Spleen (tissue), 11 donors: ENCODE measurements around the gene PEAK1. TPM values are rescaled to one million over a fixed set of nuclear protein-coding genes. Genes with fewer than 3 reads are reported as not detected.
A peak's percentile ranks its signal among the peaks of the same experiment; 100 is the strongest.
"Not testable (repeated sequence)": the region's sequence is repeated elsewhere in the genome, so short reads cannot be mapped to it uniquely, and the experiment has no call there.

Experiments used
- DNase-seq: peaks from one replicate; pipeline ENCODE4 v3.0.0-alpha.2; 2020
- H3K27ac ChIP-seq, 8 donors: fragments of 200-600 bp; sonication (generic) in 7 of 8; 1 replicate in 4 of 8; 2 replicates in 4 of 8; pipeline versions ENCODE4 v1.5.0 to v1.8.0; 2016 to 2021; ENCODE audit warnings: inconsistent platforms in 4 of 8, mild to moderate bottlenecking in 4 of 8, moderate library complexity in 1 of 8
- H3K27me3 ChIP-seq, 7 donors: fragments of 200-600 bp; sonication (generic) in 6 of 7; replicated peaks in 1 of 7; 1 replicate in 4 of 7; 2 replicates in 3 of 7; pipeline versions ENCODE4 v1.5.0 to v1.8.0; 2016 to 2021; ENCODE audit warnings: inconsistent platforms in 3 of 7, mild to moderate bottlenecking in 1 of 7
- H3K36me3 ChIP-seq, 6 donors: fragments of 200-600 bp; sonication (generic) in 5 of 6; 1 replicate in 4 of 6; 2 replicates in 2 of 6; pipeline versions ENCODE4 v1.5.0 to v1.8.0; 2016 to 2021; ENCODE audit warnings: inconsistent platforms in 2 of 6
- H3K4me1 ChIP-seq, 6 donors: fragments of 200-600 bp; sonication (generic) in 5 of 6; 1 replicate in 3 of 6; 2 replicates in 3 of 6; pipeline versions ENCODE4 v1.5.0 to v1.8.0; 2016 to 2021; ENCODE audit warnings: inconsistent platforms in 3 of 6
- H3K4me3 ChIP-seq, 8 donors: fragments of 200-600 bp; sonication (generic) in 7 of 8; 1 replicate in 4 of 8; 2 replicates in 4 of 8; pipeline versions ENCODE4 v1.5.0 to v1.8.0; 2016 to 2021; ENCODE audit warnings: inconsistent platforms in 4 of 8, mild to moderate bottlenecking in 4 of 8, moderate library complexity in 2 of 8
- H3K9me3 ChIP-seq, 8 donors: fragments of 200-600 bp; sonication (generic) in 7 of 8; 1 replicate in 4 of 8; 2 replicates in 4 of 8; pipeline versions ENCODE4 v1.5.0 to v1.8.0; 2016 to 2021; ENCODE audit warnings: inconsistent platforms in 4 of 8
- POLR2A ChIP-seq, 3 donors: fragments of 450-650 bp; IDR thresholded peaks; one replicate each; pipeline ENCODE4 v1.5.1; 2017; ENCODE audit warnings: antibody characterized with exemption in 3 of 3, mild to moderate bottlenecking in 1 of 3
- POLR2AphosphoS5 ChIP-seq, 3 donors: sonication (generic); formaldehyde crosslinking; IDR thresholded peaks; one replicate each; pipeline ENCODE4 v1.5.1; 2017; ENCODE audit warnings: antibody characterized with exemption in 3 of 3
- WGBS, 5 donors: extraction: QIAGEN DNeasy Blood & Tissue Kit in 3 of 5; methylation state at CpG; one replicate each; pipeline versions ENCODE4 v1.1.5 to v1.1.7; 2013 to 2018; 5-methylcytosine and 5-hydroxymethylcytosine counted together
- intact Hi-C: fragments of 100-400 bp; cut with DNase I; formaldehyde crosslinking; loops from one replicate; pipeline ENCODE4 v1.15.0; 2023; ENCODE audit warnings: low total_unique reads
- polyA plus RNA-seq, 3 donors: library from polyadenylated mRNA; stranded (reverse); fragments of 200-250 nt; gene quantifications; one replicate each; pipeline ENCODE4 v1.2.1, GENCODE V29; 2013
- total RNA-seq, 7 donors: library from RNA; depleted of rRNA in 3 of 7; stranded (reverse); fragments of >200 nt in 3 of 7; fragmentation: NEBNext Ultra II Directional in 4 of 7; extraction: Animal tissue kit (Norgen Biotek cat#: 25700) in 4 of 7; gene quantifications; one replicate each; pipeline versions ENCODE4 v1.1.0 to v1.2.1, GENCODE V29; 2016 to 2021
- TF ChIP-seq, protein P1 (sequence below), 11 experiments: fragments of 200-600 bp in 7 of 11; fragments of 450-650 bp in 4 of 11; sonication (generic) in 4 of 11; IDR thresholded peaks in 8 of 11; conservative IDR thresholded peaks in 3 of 11; 1 replicate in 7 of 11; 2 replicates in 4 of 11; pipeline versions ENCODE4 v1.4.0 to v1.8.0; 2016 to 2021; ENCODE audit warnings: antibody characterized with exemption in 11 of 11, inconsistent platforms in 4 of 11, mild to moderate bottlenecking in 1 of 11
- donor health status: healthy with polysubstance abuse.
- donor health status: DM: no; HTN: no; CAD: no; lungs with moderate emphysema.
- donor health status: DM: no; HTN: no; CAD: no.
- donor health status: Bipolar disorder and iron deficiency.
- donor health status: healthy.
- donor health status: DM: no; HTN: no; CAD: no.
- donor health status: DM: yes; HTN: yes; CAD: no.

The PEAK1 gene
- total and polyA plus RNA-seq, 10 donors: 5.0 to 415 (median 175) TPM

DNA sequence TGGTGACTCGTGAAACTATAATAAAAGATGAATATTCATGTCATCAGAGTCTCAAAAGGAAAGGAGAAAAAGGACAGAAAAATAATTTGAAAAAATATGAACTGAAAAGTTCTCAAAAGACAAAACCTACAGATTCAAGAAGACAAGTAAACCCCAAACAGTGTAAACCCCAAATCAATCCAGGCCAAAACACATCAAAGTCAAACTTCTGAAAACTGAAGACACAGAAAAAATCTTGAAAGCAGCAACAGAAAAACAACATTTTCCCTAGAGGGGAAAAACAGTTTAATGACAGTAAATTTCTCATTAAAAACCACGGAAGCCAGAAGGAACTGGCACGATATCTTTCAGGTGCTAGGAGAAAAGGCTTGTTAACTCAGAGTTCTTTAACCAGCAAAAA lies 143.8 kb downstream of the PEAK1 start:
- no peak for DNase-seq
- Histone ChIP-seq H3K27me3 (no peaks in the 10 kb centered on the region), H3K4me3 (no peak overlapping the region), H3K4me1 (peaks cover 0 to 26% (median 8%) of the 10 kb centered on the region in 6 donors), H3K9me3 (no peaks in the 10 kb centered on the region), H3K36me3 (peaks cover 0 to 48% (median 0%) of the 10 kb centered on the region in 6 donors), H3K27ac (no peak overlapping the region)
- WGBS, 5 donors: 63 to 78% (median 77%) methylated on average over 3 of the region's 3 CpGs
- TF ChIP-seq POLR2A (IDR thresholded peaks at IDR 0.05): no peak
- TF ChIP-seq, protein P1, sequence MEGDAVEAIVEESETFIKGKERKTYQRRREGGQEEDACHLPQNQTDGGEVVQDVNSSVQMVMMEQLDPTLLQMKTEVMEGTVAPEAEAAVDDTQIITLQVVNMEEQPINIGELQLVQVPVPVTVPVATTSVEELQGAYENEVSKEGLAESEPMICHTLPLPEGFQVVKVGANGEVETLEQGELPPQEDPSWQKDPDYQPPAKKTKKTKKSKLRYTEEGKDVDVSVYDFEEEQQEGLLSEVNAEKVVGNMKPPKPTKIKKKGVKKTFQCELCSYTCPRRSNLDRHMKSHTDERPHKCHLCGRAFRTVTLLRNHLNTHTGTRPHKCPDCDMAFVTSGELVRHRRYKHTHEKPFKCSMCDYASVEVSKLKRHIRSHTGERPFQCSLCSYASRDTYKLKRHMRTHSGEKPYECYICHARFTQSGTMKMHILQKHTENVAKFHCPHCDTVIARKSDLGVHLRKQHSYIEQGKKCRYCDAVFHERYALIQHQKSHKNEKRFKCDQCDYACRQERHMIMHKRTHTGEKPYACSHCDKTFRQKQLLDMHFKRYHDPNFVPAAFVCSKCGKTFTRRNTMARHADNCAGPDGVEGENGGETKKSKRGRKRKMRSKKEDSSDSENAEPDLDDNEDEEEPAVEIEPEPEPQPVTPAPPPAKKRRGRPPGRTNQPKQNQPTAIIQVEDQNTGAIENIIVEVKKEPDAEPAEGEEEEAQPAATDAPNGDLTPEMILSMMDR (IDR thresholded peaks at IDR 0.05 in 8 of 11, conservative IDR thresholded peaks at IDR 0.05 in 3 of 11): no peak
- TF ChIP-seq POLR2AphosphoS5 (IDR thresholded peaks at IDR 0.05): no peak
- intact Hi-C loops: no loop called here

DNA sequence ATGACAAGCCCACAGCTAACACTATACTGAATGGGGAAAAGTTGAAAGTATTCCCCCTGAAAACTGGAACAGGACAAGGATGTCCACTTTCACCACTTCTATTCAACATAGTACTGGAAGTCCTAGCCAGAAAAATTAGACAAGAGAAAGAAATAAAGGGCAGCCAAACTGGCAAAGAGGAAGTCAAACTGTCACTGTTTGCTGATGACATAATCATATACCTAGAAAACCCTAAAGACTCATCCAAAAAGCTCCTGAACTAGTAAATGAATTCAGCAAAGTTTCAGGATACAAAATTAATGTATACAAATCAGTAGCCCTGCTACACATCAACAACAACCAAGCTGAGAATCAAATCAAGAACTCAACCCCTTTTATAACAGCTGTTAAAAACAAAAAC lies 146.8 kb downstream of the PEAK1 start:
- DNase-seq, H3K27me3 ChIP-seq, intact Hi-C loops, H3K4me3 ChIP-seq, H3K9me3 ChIP-seq: not testable (repeated sequence)
- H3K4me1 ChIP-seq: peaks cover 0 to 11% (median 4%) of the 10 kb centered on the region in 6 donors
- H3K36me3 ChIP-seq: peaks cover 0 to 37% (median 0%) of the 10 kb centered on the region in 6 donors
- peak overlapping the region in 1 of 8 donors; percentile 4 for H3K27ac ChIP-seq

DNA sequence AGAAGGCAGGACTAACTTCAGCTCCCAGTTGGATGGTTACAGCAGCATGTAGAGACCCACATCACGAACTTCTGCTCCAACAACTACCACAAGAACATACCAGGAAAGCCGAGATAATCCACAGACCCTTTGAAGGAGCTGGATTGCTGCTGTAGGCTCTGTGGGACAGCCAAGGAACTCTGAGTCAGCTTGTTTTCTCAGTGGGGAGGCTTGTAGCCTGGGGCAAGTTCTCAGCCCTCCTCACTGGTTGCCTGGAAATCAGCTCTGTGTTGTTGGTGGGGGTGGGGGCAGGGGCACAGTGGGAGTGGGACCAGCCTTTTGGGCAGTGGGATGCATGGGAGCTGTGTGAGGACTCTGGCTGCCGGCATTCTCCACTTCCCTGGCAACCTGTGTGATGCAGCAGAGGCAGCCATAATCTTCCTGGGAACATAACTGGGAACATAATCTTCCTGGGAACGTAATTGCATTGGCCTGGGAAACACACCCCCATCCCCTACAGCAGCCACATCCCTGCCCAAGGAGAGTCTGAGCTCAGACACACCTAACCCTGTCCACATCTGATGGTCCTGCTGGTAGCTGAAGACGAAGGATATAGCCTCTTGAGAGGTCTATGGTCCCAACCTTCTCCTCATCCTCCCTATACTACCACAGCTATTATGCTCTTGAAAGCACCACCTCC lies 153.1 kb downstream of the PEAK1 start:
- Histone ChIP-seq H3K9me3 (peaks cover 0 to 7% (median 0%) of the 10 kb centered on the region in 8 donors), H3K4me3 (no peak overlapping the region), H3K27me3 (no peaks in the 10 kb centered on the region), H3K27ac (no peak overlapping the region), H3K36me3 (peaks cover 0 to 31% (median 0%) of the 10 kb centered on the region in 6 donors), H3K4me1 (no peaks in the 10 kb centered on the region)
- intact Hi-C loops: no loop called here
- TF ChIP-seq POLR2AphosphoS5 (IDR thresholded peaks at IDR 0.05) (no peak), POLR2A (IDR thresholded peaks at IDR 0.05) (no peak)
- TF ChIP-seq, protein P1 (IDR thresholded peaks at IDR 0.05 in 8 of 11, conservative IDR thresholded peaks at IDR 0.05 in 3 of 11): no peak
- DNase-seq: no peak
- 82 to 95% (median 94%) methylated on average over 5 of the region's 5 CpGs for WGBS, 5 donors

DNA sequence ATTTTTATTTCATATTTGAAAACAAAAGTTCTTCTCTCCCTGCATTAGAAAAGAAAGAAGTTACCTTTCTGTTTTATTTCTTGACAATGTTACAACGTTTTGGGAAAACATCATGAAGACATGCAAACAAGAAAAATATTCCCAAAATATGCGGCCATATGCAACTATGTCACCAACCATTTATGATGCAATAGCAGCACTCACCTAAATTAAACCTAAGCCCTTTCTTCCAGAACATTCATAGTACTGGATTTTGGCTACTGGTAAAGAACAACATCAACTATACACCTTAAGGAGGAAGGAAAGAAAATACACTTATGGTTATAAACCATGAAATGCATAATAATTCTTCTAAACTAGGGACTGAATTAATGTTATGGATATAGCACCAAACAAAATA lies 164.5 kb downstream of the PEAK1 start:
- Histone ChIP-seq H3K9me3 (peaks cover 0 to 4% (median 0%) of the 10 kb centered on the region in 8 donors), H3K36me3 (peaks cover 0 to 40% (median 4%) of the 10 kb centered on the region in 6 donors), H3K4me1 (no peaks in the 10 kb centered on the region), H3K27me3 (no peaks in the 10 kb centered on the region), H3K27ac (no peak overlapping the region), H3K4me3 (no peak overlapping the region)
- WGBS, 5 donors: 84 to 93% (median 88%) methylated on average over 2 of the region's 2 CpGs
- DNase-seq: no peak
- intact Hi-C loops: no loop called here
- TF ChIP-seq POLR2AphosphoS5 (IDR thresholded peaks at IDR 0.05) (no peak), POLR2A (IDR thresholded peaks at IDR 0.05) (no peak)
- TF ChIP-seq, protein P1 (IDR thresholded peaks at IDR 0.05 in 8 of 11, conservative IDR thresholded peaks at IDR 0.05 in 3 of 11): no peak
